AG09309 (cell line): ENCODE results near the gene PCK1.

Source experiments
- DNase-seq: peaks from one replicate; pipeline ENCODE4 v3.0.0-alpha.2; 2010; ENCODE audit warnings: low read depth
- H3K4me3 ChIP-seq: 2 replicates; pipeline ENCODE4 v1.5.1; 2011; ENCODE audit warnings: mild to moderate bottlenecking, low read depth, low read length, moderate library complexity; ENCODE audit not compliant: control insufficient read depth
- CTCF ChIP-seq: IDR thresholded peaks from 2 replicates; pipeline ENCODE4 v1.5.1; 2011; ENCODE audit warnings: mild to moderate bottlenecking, low read depth, low read length, inconsistent platforms; ENCODE audit not compliant: insufficient read depth, control insufficient read depth; ENCODE audit errors: missing control alignments

PCK1 gene

GRCh38 chr20:57588596-57588995 is 27.7 kb downstream of the PCK1 start:
- DNase-seq, result no peak
- no peak for TF ChIP-seq CTCF
- no peak overlapping the region for H3K4me3 ChIP-seq

DNA sequence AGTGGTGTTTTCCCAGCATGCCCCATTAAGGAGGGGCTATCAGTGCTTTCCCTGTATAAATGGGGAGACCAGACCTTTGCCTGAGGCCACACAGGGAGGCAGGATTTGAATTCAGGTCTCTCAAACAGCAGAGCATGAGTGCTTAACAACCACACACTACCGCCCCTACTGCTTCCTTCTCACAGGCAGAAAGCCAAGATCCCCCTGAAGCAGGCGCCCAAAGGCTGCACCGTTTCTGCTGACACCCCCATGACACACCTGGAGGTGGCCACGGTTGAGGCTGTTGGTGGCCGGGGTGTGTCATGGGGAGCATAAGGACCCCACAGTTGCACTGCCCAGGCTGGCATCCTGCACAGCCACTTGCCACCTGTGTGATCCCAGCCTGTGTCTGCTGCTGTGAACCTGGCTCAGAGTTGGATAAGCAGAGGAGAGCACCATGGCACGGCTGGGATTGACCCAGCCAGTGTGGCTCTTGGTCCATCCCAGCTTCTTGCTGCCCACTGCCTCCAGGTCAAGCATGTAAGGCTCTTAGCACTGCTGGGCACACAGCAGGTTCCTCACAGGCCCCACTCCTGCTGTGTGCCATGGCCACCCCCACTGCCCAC is 28.3 kb downstream of the PCK1 start:
- no peak overlapping the region for H3K4me3 ChIP-seq
- no peak for DNase-seq
- TF ChIP-seq CTCF, result no peak

DNA sequence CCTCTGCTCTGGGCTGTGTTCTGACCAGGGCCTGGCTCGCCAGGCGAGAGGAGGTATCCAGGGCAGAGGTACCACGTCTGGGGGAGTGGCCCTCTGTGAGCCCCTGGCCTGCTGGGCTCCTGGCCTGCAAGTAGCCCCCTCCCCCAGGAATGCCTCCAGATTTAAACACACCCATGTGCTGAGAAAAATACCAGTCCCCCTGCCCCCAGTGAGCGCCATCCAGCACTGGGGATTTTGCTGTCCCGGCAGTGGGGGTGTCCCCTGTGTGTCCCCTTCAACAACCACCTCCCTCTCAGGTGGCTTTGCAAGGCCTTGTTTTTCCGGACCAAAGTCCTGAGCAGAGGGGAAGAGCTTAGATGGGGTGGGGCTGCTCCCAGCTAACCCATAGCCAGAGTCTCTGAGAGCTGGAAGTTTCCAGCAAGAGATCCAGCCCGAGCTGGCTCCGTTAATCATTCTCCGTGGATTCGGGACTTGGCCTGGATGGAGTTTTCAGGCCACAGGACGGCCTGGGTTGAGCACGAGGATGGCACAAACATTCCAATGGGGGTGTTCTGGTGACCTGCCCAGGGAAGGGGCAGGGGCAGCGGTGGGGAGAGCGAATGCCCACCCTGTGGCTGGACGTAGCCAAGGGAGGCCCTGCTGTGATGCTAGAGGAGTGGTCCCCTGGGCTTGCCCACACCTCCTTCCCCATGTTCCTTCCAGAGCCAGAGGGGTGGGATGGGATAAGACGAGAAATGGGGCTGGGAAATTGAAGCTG is 29.0 kb downstream of the PCK1 start:
- no peak for DNase-seq
- no peak overlapping the region for H3K4me3 ChIP-seq
- no peak for TF ChIP-seq CTCF

DNA sequence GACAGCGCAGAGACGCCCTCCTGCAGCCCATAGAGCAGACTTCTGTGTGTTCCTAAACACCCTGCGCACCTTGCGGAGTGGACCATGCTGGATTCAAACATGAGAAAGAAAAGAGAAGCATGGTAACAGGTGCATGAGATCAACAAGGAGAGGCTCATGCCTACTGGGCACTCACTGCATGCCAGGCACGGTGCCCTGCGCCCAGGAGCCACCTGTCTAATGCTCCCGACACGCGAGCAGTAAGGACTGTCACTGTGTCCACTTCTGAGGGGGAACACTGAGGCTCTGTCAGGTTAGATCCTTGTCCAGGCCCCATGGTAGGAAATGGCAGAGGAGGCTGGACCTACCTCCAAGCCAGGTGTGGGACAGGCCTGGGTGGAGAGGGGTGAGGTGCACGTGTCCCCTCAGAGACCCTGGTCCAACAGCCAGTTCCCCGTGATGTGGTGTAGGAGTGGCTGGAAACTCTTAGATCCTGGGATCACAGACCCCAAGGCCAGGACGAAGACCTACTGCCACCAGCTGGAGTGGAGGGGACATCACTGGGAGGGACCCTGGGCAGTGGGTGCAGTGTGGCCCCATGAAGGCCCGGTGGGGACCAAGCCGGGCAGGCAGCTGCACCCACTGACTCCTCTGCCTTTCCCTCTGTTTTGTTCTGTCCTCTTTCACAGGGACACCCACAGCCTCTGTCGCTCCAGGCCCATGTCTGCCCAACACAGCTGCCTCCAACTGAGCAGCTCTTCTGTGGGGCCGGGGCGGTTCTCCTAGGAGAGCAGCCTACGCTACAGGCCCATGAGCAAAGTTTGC is 29.8 kb downstream of the PCK1 start:
- DNase-seq, result no peak
- no peak overlapping the region for H3K4me3 ChIP-seq
- TF ChIP-seq CTCF, result no peak

- H3K4me3 ChIP-seq, result no peak overlapping the region
- TF ChIP-seq CTCF, result no peak
- no peak for DNase-seq
These were observed 30.6 kb downstream of the PCK1 start for GRCh38 chr20:57591289-57592229.
